AG09309 (cell line): Measurements from ENCODE around the gene SRCAP.

Experiments used
- DNase-seq: peaks from one replicate; pipeline ENCODE4 v3.0.0-alpha.2; 2010; ENCODE audit warnings: low read depth
- H3K4me3 ChIP-seq: 2 replicates; pipeline ENCODE4 v1.5.1; 2011; ENCODE audit warnings: mild to moderate bottlenecking, low read depth, low read length, moderate library complexity; ENCODE audit not compliant: control insufficient read depth
- CTCF ChIP-seq: IDR thresholded peaks from 2 replicates; pipeline ENCODE4 v1.5.1; 2011; ENCODE audit warnings: mild to moderate bottlenecking, low read depth, low read length, inconsistent platforms; ENCODE audit not compliant: insufficient read depth, control insufficient read depth; ENCODE audit errors: missing control alignments

Gene SRCAP

GRCh38 chr16:30740364-30741251 lies 41.6 kb downstream of the SRCAP start:
- DNase-seq = peak; percentile 41
- H3K4me3 ChIP-seq = no peak overlapping the region
- TF ChIP-seq CTCF = no peak

GRCh38 chr16:30741461-30741914 lies 42.5 kb downstream of the SRCAP start:
- no peak for TF ChIP-seq CTCF
- DNase-seq = peak; percentile 37
- H3K4me3 ChIP-seq = no peak overlapping the region

- H3K4me3 ChIP-seq = no peak overlapping the region
- no peak for TF ChIP-seq CTCF
- DNase-seq = no peak
Observed at GRCh38 chr16:30743716-30744115, 44.7 kb downstream of the SRCAP start.

- TF ChIP-seq CTCF = no peak
- no peak for DNase-seq
Observed at GRCh38 chr16:30744183-30744582, 45.2 kb downstream of the SRCAP start.

GRCh38 chr16:30745082-30745481 lies 46.1 kb downstream of the SRCAP start:
- DNase-seq = no peak
- H3K4me3 ChIP-seq = no peak overlapping the region
- no peak for TF ChIP-seq CTCF

More at GRCh38 chr16:30744183-30744582, 45.2 kb downstream of the SRCAP start:
- no peak overlapping the region for H3K4me3 ChIP-seq

- TF ChIP-seq CTCF = no peak
- H3K4me3 ChIP-seq = no peak overlapping the region
- no peak for DNase-seq
Observed at GRCh38 chr16:30746638-30747175, 47.7 kb downstream of the SRCAP start.
